ENCODE data around the gene PITPNC1. TPM values are rescaled to one million over a fixed set of nuclear protein-coding genes. Genes with fewer than 3 reads are reported as not detected.

PITPNC1 gene
- total RNA-seq, 1 donor from 2014 or later: 39.7 TPM

DNA sequence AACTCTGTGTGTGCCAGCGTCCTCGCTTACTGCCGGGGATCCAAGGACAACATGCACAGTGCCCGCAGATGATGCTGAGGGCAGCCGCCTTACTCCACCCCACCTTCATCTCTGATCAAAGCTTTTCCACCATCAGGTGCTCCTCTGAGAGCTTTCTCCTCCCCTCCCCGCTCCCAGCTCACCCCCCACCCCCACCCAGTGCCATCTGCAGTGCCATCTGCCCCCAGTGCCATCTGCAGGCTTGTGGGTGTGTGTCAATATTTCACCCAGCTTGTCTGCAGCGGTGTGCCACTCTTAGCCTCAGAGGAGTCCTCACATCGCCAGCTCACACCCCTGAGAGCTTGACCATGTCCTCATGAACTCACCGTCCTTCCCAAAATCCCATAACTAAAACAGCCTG lies 242.5 kb downstream of the PITPNC1 start:
- no peaks in the 10 kb centered on the region for H3K4me1 Mint-ChIP-seq (ENCODE audit: unreplicated experiment)
- no peak for TF ChIP-seq CTCF (IDR thresholded peaks at IDR 0.05; ENCODE audit: unreplicated experiment)
- no peak overlapping the region for H3K4me3 Mint-ChIP-seq (ENCODE audit: unreplicated experiment)
- DNase-seq (ENCODE audit: low spot score): no peak
- peaks cover 1% of the 10 kb centered on the region for H3K27me3 Mint-ChIP-seq (ENCODE audit: unreplicated experiment)
- H3K9me3 Mint-ChIP-seq (ENCODE audit: unreplicated experiment): no peaks in the 10 kb centered on the region
- H3K36me3 Mint-ChIP-seq (ENCODE audit: low read depth, unreplicated experiment): peaks cover 7% of the 10 kb centered on the region
- peak overlapping the region; percentile 42 for H3K27ac Mint-ChIP-seq (ENCODE audit: unreplicated experiment)

GRCh38 chr17:67620088-67620487 lies 243.0 kb downstream of the PITPNC1 start:
- Mint-ChIP-seq H3K4me3 (ENCODE audit: unreplicated experiment) (no peak overlapping the region), H3K27ac (ENCODE audit: unreplicated experiment) (peak overlapping the region; percentile 42), H3K27me3 (ENCODE audit: unreplicated experiment) (no peaks in the 10 kb centered on the region), H3K9me3 (ENCODE audit: unreplicated experiment) (no peaks in the 10 kb centered on the region), H3K36me3 (ENCODE audit: low read depth, unreplicated experiment) (peaks cover 10% of the 10 kb centered on the region), H3K4me1 (ENCODE audit: unreplicated experiment) (no peaks in the 10 kb centered on the region)
- no peak for DNase-seq (ENCODE audit: low spot score)
- no peak for TF ChIP-seq CTCF (IDR thresholded peaks at IDR 0.05; ENCODE audit: unreplicated experiment)

GRCh38 chr17:67620636-67621035 lies 243.6 kb downstream of the PITPNC1 start:
- Mint-ChIP-seq H3K27ac (ENCODE audit: unreplicated experiment) (no peak overlapping the region), H3K4me1 (ENCODE audit: unreplicated experiment) (no peaks in the 10 kb centered on the region), H3K4me3 (ENCODE audit: unreplicated experiment) (no peak overlapping the region), H3K9me3 (ENCODE audit: unreplicated experiment) (no peaks in the 10 kb centered on the region), H3K36me3 (ENCODE audit: low read depth, unreplicated experiment) (peaks cover 11% of the 10 kb centered on the region), H3K27me3 (ENCODE audit: unreplicated experiment) (no peaks in the 10 kb centered on the region)
- DNase-seq (ENCODE audit: low spot score): no peak
- no peak for TF ChIP-seq CTCF (IDR thresholded peaks at IDR 0.05; ENCODE audit: unreplicated experiment)

DNA sequence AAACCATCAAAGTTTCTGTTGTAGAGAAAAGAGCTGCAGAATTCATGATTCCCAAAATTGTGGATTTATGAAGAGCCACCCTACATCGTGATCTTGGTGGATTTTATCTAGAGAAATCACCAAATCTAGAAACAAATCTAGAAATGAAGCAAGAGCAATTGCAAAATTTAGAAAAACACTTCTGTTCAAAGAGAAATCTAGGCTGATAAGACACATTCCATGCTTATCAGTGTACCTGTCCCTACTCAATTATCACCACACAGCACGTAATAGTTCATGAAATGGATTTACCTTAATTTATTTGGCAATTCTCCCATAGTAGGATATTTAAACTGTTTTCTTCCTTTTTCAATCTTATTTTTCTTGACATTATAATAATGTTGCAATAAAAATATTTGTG lies 246.7 kb downstream of the PITPNC1 start:
- H3K27ac Mint-ChIP-seq (ENCODE audit: unreplicated experiment): no peak overlapping the region
- H3K36me3 Mint-ChIP-seq (ENCODE audit: low read depth, unreplicated experiment): peaks cover 11% of the 10 kb centered on the region
- DNase-seq (ENCODE audit: low spot score): no peak
- TF ChIP-seq CTCF (IDR thresholded peaks at IDR 0.05; ENCODE audit: unreplicated experiment): no peak
- no peaks in the 10 kb centered on the region for H3K9me3 Mint-ChIP-seq (ENCODE audit: unreplicated experiment)
- no peaks in the 10 kb centered on the region for H3K4me1 Mint-ChIP-seq (ENCODE audit: unreplicated experiment)
- no peaks in the 10 kb centered on the region for H3K27me3 Mint-ChIP-seq (ENCODE audit: unreplicated experiment)
- H3K4me3 Mint-ChIP-seq (ENCODE audit: unreplicated experiment): no peak overlapping the region

GRCh38 chr17:67624886-67625656 lies 248.0 kb downstream of the PITPNC1 start:
- Mint-ChIP-seq H3K27ac (ENCODE audit: unreplicated experiment) (no peak overlapping the region), H3K36me3 (ENCODE audit: low read depth, unreplicated experiment) (peaks cover 6% of the 10 kb centered on the region), H3K27me3 (ENCODE audit: unreplicated experiment) (no peaks in the 10 kb centered on the region), H3K9me3 (ENCODE audit: unreplicated experiment) (no peaks in the 10 kb centered on the region), H3K4me1 (ENCODE audit: unreplicated experiment) (no peaks in the 10 kb centered on the region), H3K4me3 (ENCODE audit: unreplicated experiment) (no peak overlapping the region)
- DNase-seq (ENCODE audit: low spot score): no peak
- no peak for TF ChIP-seq CTCF (IDR thresholded peaks at IDR 0.05; ENCODE audit: unreplicated experiment)
